NCI-H1048 (cell line): ENCODE results near the gene SELP.
"Not testable (repeated sequence)": the region's sequence is repeated elsewhere in the genome, so short reads cannot be mapped to it uniquely, and the experiment has no call there.

Source experiments
- DNase-seq: peaks from one replicate; lab custom pipeline; 2025; lab: John Stamatoyannopoulos, UW

SELP gene

DNA sequence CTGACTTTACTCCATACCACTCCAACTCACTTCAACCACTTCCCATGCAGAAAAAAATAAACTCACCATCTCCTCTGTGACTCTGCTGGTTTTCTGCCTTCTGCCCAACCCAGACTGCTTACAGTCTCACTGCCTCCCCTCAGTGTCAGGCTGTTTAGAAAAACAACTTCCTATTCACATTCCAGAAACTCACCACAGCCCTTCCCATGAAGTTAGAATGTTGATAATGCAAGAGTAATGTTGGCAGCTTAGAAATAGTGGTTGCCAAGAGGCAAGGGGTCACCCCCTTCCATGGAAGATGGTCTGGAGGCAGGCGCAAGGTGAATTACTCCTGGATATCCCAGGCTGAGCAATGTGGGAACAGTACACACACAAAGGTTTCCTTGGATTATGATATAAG is at the start of gene SELP:
SELP (minus strand) TSS at position 119 of the 400 bp plus-strand sequence; CDS start at position 69, 50 bp downstream.
- no peak for DNase-seq

DNA sequence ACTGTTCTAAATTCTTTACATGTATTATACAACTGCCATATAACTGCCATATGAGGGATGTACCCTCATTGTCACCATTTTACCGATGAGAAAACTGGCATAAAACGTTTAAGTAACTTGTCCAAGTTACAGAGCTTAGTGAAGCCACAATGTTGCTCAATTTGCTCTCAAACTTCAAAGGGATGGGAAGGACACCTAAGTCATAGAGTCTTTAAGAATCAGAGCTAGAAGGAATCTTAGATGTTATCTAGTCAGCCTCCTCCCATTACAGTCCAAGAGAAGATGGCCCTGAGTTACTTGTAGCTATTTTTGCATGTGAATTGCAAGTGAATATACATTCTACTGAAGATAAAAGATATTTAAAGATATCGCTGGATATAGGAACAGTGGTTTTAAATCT is 49.8 kb upstream of the SELP start:
- no peak for DNase-seq

DNA sequence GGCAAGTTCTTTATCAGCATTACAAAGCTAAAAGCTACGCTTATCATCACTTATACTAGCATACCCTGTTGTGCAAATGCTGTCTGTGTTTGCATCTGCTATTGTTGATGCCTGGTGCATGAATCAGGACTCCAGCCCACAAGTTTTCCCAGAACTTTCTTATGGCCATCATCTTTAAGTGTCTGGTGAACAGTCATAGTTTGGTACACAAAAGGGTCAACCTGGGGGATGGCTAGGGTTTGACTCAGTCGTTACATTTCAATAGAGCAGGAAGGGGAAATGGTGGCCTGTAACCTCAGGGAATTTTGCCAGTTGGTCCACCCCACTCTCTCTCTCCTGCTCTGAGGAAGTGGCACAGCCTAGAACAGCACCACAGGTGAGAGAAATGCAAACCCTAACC is 46.1 kb upstream of the SELP start:
- DNase-seq = no peak

DNA sequence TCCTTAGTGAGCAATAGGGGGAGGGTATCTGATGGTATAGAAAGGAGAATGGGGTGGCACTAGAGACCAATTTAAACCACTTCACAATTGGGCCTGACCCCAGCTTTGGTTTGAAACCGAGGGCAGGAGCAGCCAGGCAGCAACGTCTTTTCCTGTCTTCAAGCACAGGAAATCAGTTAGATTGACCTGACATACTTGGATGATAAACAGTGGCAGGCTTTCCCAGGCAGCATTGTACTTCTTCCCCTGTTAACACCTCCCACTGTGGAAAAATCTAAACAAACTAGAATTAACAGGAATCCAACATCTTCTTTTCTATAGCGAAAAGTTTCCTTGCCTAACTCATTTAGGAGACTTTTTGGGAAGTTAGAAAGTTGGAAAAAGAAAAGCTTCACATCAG is 40.9 kb upstream of the SELP start:
- no peak for DNase-seq

DNA sequence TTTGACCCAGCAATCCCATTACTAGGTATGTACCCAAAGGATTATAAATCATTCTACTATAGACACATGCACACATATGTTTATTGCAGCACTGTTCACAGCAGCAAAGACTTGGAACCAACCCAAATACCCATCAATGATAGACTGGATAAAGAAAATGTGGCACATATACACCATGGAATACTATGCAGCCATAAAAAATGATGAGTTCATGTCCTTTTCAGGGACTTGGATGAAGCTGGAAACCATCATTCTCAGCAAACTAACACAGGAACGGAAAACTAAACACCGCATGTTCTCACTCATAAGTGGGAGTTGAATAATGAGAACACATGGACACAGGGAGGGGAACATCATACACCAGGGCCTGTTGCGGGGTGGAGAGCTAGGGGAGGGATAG is 40.3 kb upstream of the SELP start:
- not testable (repeated sequence) for DNase-seq

DNA sequence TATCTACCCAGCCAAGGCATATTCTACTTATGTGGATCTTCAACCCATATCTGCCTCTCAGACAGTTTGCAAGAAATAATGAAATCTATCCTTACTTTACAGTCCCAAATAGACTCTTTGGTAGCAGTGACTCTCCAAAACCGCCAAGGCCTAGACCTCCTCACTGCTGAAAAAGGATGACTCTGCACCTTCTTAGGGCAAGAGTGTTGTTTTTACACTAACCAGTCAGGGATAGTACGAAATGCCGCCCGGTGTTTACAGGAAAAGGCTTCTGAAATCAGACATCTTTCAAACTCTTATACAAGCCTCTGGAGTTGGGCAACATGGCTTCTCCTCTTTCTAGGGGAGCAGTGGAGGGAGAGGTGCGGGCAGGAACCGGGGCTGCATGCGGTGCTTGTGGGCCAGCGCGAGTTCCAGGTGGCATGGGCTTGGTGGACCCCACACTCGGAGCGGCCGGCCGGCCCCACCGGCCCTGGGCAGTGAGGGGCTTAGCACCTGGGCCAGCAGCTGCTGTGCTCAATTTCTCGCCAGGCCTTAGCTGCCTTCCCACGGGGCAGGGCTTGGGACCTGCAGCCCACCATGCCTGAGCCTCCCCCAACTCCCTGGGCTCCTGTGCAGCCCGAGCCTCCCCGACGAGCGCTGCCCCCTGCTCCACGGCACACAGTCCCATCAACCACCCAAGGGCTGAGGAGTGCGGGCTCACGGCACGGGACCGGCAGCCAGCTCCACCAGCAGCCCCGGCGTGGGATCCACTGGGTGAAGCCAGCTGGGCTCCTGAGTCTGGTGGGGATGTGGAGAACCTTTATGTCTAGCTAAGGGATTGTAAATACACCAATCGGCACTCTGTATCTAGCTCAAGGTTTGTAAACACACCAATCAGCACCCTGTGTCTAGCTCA is 38.0 kb upstream of the SELP start:
- DNase-seq = not testable (repeated sequence)

DNA sequence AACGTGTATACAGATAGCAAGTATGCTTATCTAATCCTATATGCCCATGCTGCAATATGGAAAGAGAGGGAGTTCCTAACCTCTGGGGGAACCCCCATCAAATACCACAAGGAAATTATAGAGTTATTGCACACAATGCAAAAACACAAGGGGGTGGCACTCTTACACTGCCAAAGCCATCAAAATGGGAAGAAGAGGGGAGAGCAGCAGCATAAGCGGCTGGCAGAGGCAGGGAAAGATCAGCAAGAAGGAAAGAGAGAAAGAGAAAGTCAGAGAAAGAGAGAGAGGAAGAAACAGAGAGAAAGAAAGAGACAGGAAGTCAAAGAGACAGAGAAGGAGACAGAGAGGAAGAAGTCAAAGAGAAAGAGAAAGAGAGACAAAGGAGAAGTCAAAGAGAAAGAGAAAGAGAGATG is 37.3 kb upstream of the SELP start:
- DNase-seq = not testable (repeated sequence)

DNA sequence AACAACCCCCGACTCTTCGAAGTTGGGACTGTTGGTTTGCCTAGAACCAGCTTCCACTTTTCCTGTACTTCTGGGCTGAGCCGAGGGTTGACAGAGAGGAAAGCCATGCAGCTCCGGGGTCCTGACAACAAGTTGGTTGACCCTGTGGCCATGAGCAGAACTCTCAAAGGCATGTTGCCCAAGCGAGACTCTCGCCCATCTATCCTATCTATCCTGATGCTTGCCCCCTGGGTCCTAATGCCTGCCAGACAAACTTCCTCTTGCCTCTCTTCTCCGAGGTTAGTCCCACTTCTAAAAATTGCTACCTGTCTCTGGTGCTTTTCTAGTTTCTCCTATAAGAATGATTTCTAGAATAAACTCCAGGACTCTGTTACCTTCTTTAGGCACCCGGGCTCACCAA is 32.8 kb upstream of the SELP start:
- not testable (repeated sequence) for DNase-seq

DNA sequence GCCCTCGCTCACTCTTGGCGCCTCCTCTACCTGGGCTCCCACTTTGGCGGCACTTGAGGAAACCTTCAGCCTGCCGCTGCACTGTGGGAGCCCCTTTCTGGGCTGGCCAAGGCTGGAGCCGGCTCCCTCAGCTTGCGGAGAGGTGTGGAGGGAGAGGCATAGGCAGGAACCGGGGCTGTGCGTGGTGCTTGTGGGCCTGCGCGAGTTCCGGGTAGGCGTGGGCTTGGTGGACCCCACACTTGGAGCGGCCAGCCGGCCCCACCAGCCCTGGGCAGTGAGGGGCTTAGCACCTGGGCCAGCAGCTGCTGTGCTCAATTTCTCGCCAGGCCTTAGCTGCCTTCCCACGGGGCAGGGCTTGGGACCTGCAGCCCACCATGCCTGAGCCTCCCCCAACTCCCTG is 31.1 kb upstream of the SELP start:
- not testable (repeated sequence) for DNase-seq

DNA sequence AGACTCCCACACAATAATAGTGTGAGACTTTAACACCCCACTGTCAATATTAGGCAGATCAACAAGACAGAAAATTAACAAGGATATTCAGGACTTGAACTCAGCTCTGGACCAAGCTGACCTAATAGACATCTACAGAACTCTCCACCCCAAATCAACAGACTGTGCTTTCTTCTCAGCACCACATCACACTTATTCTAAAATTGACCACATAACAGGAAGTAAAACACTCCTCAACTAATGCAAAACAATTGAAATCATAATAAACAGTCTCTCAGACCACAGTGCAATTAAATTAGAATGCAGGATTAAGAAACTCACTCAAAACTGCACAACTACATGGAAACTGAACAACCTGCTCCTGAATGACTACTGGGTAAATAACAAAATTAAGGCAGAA is 28.9 kb upstream of the SELP start:
- DNase-seq = not testable (repeated sequence)

DNA sequence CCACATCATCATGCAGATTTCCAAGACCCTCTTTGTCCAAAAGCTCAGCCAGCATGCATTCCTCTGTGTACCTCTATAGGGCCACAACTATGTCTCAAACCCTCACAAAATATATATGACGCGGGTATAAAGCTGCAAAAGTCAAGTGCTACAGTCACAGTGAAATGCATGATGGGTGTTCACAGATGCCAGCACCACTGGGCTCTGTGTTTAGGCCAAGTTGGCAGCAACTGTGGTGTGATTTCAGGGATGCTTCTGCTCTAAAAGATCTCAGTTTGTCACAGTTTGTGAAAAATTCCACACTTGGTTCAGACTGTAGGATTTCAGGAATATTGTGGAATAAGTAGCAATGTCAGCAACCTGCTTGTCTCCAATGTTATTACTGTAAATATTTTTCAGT is 23.9 kb upstream of the SELP start:
- no peak for DNase-seq

DNA sequence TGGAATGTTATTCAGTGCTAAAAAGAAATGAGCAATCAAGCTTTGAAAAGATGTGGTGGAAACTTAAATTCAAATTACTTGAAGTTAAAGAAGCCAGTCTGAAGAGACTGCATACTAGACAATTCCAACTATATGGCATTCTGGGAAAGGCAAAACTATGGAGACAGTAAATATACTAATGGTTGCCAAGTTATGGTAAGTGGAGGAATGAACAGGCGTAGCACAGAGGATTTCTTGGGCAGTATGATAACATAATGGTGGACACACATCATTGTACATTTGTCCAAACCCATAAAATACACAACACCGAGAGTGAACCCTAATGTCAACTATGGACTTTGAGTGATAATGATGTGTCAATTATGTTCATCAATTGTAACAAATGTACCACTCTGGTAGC is 21.1 kb upstream of the SELP start:
- DNase-seq = no peak

DNA sequence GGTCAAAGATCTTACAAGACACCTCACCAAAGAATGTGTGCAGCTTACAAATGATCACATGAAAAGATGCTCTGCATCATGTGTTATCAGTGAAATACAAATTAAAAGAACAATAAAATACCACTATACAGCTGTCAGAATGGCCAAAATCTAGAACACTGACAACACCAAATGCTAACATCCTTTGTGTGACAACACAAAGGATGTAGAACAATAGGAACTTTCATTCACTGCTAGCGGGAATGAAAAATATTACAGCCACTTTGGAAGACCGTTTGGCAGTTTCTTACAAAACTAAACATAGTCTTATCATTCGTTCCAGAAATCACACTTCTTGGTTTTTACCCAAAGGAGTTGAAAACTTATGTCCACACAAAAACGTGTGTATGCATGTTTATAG is 20.6 kb upstream of the SELP start:
- DNase-seq = no peak

DNA sequence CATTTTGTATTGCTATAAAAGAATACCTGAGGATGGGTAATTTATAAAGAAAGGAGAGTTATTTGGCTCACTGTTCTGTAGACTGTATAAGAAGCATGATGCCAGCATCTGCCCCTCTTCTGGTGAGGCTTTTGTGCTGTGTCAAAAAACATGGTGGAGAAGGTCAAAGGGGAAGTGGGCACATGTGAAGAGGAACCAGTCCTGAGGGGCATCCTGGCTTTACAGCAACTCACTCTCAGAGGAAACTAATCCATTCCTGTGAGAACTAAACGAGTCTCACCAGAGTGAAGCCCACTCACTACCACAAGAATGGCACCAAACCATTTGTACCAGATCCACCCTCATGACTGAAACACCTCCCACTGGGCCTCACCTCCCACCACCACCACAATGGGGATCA is 18.8 kb upstream of the SELP start:
- DNase-seq = no peak

DNA sequence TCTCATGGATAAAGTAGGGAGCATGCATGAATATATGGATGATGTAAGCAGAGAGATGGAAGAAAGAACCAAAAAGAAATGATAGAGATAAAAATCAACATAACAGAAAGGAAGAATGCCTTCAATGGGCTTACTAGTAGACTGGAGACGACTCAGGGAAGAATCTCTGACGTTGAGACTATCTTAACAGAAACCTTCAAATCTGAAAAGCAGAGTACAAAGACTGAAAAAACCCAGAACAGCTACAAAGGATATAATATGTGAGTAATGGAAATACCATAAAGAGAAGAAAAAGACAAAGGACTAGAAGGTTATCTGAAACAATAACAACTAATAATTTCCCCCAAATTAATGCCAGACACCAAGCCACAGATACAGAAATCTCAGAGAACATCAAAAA is 18.3 kb upstream of the SELP start:
- no peak for DNase-seq

DNA sequence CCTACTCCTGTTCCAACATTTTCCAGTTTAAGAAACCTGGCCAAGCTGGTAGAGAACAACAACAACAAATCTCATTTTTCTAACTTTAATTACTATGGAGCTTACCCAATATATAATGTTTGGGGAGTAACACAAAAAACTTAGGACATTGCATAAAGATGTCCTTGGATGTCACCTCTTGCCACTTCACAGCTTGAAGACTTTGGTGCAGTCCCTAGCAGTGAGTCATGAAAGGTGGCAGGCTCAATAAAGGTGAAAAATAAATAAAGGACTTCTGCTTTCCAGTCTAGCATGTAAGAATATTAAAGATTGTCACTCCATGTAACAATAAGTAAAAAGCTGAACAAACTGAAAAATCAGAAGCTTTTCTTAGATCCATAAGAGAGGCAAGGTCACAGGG is 17.6 kb upstream of the SELP start:
- no peak for DNase-seq

DNA sequence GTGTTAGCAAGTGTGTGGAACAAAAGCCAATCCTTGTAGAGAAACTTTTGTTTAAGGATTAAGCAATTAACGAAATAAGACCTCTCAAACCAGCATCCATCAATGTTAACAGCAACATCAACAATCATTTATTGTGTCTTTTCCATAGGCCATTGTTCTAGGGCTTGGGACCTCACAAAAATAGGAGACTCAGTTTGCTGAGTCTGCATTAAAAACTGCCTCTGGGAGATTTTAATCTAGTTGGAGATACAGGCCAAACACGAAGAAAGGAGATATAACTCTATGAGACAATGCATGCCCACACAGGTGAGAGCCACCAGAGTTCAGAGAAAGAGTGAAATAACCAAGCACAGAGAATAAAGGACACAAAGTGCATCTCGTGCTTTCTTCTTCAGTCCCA is 14.4 kb upstream of the SELP start:
- no peak for DNase-seq

DNA sequence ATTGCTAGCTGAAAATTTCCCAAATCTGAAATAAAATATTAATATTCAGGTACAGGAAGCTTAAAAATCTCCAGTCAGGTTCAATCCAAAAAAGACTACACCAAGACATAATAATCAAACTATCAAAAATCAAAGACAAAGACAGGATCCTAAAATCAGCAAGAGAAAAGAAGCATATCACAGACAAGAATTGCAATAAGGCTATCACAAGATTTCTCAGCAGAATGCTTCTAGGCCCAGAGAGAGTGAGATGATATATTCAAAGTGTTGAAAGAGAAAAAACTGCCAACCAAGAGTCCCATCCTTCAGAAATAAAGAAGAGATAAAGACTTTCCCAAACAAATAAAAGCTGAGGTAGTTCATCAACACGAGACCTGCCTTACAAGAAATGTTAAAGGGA is 5.0 kb upstream of the SELP start:
- DNase-seq = no peak

DNA sequence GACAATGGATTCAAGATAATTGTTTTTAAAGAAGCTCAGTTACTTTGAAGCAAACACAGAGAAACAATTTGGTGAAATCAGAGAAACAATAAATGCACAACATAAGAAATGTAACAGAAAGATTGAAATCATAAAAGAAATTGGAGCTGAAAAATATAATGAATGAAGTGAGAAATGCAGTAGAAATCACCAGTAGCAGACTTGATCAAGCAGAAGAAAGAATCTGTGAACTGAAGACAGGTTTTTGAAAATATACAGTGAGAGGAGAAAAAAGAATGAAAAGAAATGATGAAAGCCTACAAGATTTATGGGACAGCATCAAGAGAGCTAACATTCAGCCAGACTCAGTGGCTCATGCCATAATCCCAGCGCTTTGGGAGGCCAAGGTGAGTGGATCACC is 4.2 kb upstream of the SELP start:
- DNase-seq = no peak

DNA sequence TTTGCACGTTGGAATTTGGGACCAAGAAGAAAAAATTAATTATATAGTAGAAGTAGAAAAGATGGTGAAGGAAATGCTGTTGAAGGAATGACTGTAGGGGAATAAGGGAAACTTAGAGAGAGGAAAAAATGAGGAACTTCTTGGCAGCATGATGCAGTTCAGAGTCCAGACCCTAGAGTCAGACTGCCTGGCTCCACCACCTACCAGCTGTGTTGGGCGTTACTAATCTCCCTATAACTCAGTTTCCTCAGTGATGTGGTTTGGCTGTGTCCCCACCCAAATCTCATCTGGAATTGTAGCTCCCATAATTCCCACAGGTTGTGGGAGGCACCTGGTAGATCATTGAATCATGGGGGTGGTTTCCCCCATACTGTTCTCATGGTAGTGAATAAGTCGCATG is 1.3 kb upstream of the SELP start:
- no peak for DNase-seq

DNA sequence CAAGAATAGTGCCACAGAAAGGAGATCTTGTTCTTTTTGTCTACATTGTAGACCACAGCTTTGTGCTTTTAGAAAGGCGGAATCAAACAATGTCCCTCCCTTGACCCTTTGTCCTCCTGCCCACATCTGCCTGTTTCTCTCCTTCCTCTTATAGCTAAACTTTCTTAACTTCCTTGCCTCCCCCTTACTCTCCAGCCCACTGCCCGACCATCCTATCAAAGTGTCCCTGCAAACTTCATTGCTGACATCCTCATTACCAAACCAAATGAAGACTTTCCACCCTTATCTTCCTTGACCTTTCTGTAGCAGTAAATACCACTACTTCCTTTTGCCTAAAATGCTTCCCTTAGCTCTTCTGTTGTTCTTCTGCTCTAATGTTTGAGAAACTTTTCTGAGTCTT is 5.0 kb downstream of the SELP start:
- no peak for DNase-seq

DNA sequence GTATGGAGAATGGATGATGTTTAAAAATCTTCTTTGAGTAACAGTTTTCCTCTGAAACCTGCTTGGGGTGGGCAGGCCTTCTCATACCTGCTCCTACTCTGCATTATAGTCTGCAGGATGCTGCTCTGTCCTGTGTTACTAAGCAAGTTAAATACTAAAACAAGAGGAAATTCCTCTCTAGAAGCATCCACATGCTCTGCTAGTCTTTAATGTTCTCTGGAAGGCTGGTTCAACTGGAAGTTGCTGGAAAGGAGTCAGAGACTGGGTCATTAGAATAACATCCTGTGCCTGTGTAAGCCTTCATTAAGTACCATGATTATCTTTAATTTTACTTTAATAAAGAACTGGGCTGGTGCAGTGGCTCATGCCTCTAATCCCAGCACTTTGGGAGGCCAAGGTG is 5.8 kb downstream of the SELP start:
- DNase-seq = no peak

DNA sequence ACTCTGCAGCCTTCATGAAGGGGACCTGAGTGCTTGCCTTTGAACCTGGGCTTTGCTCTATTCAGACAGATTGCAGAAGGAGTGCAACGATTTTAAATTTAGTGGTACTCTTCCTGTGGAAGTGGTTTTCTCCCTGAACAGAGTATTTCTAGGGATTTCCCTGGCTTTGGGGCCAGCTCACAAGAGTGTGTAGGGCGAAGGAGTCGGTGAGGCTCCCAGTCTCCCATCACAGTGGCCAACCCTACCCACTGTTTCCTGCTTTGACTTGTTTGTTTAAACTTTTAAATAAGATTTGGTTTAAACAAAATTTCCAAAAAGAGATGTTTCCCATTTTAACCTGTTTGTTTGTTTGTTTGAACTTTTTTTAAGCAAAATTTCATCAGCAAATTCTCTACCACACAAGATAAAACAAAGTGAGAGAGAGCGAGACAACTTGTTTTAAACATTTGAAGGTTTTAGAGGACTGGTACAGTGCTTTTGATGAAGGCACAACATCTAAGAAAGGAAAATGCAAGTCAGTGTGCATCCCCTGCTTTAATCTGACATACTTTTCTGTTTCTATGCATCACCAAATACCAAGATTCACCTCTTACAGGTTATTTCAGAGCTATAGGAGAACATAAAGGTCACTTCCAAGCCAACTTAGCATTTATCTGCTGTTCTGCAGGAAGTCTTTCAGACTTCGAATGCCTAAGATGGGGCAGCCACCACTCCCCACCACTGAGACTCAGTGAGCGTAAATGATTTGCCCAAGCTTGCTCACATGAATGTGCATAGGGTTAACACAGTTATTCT is 6.6 kb downstream of the SELP start:
- DNase-seq = no peak
